IPS DF 6.9 (cell line): ENCODE results near the gene EFCC1.

ENCODE experiments used
- DNase-seq: peaks from one replicate; pipeline ENCODE4 v3.0.0-alpha.2; 2013; ENCODE audit warnings: low read depth, low spot score
- H3K27ac ChIP-seq: one replicate; pipeline ENCODE4 v1.5.1; 2013; ENCODE audit warnings: low read length, control low read depth
- H3K27me3 ChIP-seq: 2 replicates; pipeline ENCODE4 v1.6.1; 2013; ENCODE audit warnings: mild to moderate bottlenecking, low read length; ENCODE audit not compliant: control insufficient read depth, insufficient read depth
- H3K36me3 ChIP-seq: 2 replicates; pipeline ENCODE4 v1.6.1; 2013; ENCODE audit warnings: low read length; ENCODE audit not compliant: control insufficient read depth, insufficient read depth
- H3K4me1 ChIP-seq: 2 replicates; pipeline ENCODE4 v1.6.1; 2013; ENCODE audit warnings: low read length; ENCODE audit not compliant: control insufficient read depth, insufficient read depth
- H3K4me3 ChIP-seq: 2 replicates; pipeline ENCODE4 v1.5.1; 2013; ENCODE audit warnings: mild to moderate bottlenecking, low read length
- H3K9me3 ChIP-seq: 2 replicates; pipeline ENCODE4 v1.6.1; 2013; ENCODE audit warnings: low read length, inconsistent platforms; ENCODE audit not compliant: control insufficient read depth, insufficient read depth
- WGBS: extraction: QIAGEN DNeasy Blood & Tissue Kit; methylation state at CpG from one replicate; pipeline ENCODE4 v1.1.7; 2013; ENCODE audit warnings: mixed read lengths, missing lambda C conversion rate; ENCODE audit not compliant: insufficient read length, insufficient coverage; 5-methylcytosine and 5-hydroxymethylcytosine counted together

The EFCC1 gene

DNA sequence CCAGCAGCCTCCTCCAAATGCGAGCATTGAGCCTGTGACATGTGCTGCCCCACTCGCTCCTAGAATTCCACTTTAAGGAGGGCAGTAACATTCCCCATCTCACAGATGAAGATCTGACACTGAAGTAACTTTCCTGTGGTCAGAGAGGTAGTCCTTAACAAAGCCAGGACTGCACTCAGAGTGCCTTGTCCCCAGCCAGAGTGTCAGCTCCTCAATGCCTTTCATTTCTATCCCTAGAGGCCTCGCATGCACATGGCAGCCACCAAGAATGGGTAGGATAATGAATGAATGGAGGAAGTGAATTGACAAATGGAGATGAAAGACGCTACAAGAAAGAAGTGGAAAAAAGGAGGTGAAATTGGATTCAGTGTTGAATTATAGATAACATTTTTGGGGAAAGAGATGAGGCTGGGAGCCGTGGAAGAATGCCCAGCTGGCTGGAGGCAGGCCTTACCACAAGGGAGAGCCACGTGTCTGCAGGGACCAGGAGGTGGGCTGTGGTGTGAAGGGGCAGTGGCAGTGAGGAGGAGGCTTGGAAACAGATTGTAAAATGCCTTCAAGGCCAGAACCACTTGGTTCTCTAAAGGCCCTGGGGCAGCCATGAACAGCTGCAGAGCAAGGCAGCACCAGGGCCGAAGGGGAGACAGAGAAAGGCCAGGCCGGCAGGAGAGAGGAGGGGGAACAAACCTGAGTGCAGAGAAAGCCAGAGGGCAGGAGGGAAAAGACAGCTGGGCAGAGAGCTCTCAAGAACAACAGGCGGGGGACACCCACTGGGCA, 17.6 kb upstream of the EFCC1 start:
- no peaks in the 10 kb centered on the region for H3K9me3 ChIP-seq
- H3K27me3 ChIP-seq, result no peaks in the 10 kb centered on the region
- no peaks in the 10 kb centered on the region for H3K36me3 ChIP-seq
- WGBS, result no CpG with 5 or more reads among the region's 9 CpGs
- no peak overlapping the region for H3K4me3 ChIP-seq
- H3K27ac ChIP-seq, result no peak overlapping the region
- DNase-seq, result no peak
- no peaks in the 10 kb centered on the region for H3K4me1 ChIP-seq

- no peaks in the 10 kb centered on the region for H3K36me3 ChIP-seq
- WGBS, result no CpG with 5 or more reads among the region's 3 CpGs
- no peak overlapping the region for H3K4me3 ChIP-seq
- H3K27me3 ChIP-seq, result no peaks in the 10 kb centered on the region
- no peaks in the 10 kb centered on the region for H3K4me1 ChIP-seq
- H3K27ac ChIP-seq, result no peak overlapping the region
- H3K9me3 ChIP-seq, result no peaks in the 10 kb centered on the region
- no peak for DNase-seq
Observed at GRCh38 chr3:128984596-128984995, 16.5 kb upstream of the EFCC1 start.

DNA sequence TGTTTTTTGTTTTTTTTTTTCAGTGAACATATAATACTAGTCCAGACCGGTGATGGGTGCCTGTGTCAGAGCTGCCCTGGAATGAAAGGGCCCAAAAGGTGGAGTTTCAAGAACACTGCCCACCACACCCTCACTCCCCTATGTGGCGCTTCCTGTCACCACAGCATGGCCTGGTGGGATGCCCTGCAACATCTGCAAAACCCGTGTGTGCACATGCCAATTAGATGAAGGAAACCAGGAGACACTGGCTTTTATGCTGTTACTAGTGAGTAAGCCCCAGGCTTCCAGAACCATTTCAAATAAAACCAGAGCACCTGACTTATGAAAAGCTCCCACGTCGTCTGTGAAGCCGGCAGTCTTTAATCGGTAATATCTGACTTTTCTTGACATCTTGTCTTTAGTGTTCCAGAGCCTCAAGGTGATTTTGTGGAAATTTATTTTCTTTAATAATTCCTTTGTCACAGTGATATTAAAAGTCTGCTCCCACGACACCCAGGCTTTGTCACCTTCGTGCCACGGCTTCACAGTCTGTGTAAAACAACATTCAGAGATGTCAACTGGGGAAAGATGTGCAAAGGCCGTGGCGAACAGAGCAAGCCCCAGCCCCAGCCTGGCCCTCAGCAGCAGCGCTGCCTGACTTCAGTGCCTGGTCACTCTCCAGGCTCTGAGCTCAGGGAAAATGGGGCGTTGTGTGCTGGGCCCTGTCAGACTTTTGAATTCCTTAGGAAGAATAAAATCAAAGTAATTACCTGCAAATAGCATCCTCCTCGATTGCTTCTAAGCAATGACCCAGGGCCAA, 13.6 kb upstream of the EFCC1 start:
- no peaks in the 10 kb centered on the region for H3K9me3 ChIP-seq
- H3K4me3 ChIP-seq, result no peak overlapping the region
- H3K27ac ChIP-seq, result no peak overlapping the region
- no peaks in the 10 kb centered on the region for H3K4me1 ChIP-seq
- WGBS, result no CpG with 5 or more reads among the region's 15 CpGs
- no peak for DNase-seq
- no peaks in the 10 kb centered on the region for H3K36me3 ChIP-seq
- H3K27me3 ChIP-seq, result no peaks in the 10 kb centered on the region; the same call in 1 of the 2 replicates

- H3K4me1 ChIP-seq, result peaks cover 4% of the 10 kb centered on the region; the same call in 1 of the 2 replicates
- H3K27me3 ChIP-seq, result peaks cover 5% of the 10 kb centered on the region; the same call in 1 of the 2 replicates
- H3K27ac ChIP-seq, result no peak overlapping the region
- H3K4me3 ChIP-seq, result no peak overlapping the region
- WGBS, result no CpG with 5 or more reads among the region's 8 CpGs
- no peaks in the 10 kb centered on the region for H3K9me3 ChIP-seq
- no peaks in the 10 kb centered on the region for H3K36me3 ChIP-seq
- no peak for DNase-seq
Observed at GRCh38 chr3:128988286-128988685, 12.8 kb upstream of the EFCC1 start.

DNA sequence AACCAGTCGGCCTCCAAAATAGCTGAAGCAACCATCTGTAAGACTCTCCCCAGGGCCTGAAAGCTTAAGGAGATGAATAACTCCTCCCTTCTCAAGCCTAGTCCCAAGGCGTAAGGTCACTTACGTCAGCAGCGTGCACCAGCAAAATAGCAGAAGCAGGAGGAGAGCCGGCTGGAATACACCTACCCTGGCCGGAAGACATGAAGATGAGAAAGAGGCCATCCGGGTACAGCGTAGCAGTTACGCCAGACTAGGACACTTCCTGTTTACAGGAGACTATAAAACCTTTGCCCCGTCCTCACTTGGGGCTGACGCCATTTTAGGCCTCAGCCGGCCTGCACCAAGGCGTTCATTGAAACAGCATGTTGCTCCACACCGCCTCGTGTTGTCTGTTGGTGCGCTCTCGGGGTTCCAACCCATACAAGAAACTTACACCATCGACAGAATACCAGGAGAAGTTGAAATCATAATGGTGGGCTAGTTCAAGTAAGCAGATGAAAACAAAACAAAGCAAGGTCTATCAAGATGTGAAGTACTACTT, 9.7 kb upstream of the EFCC1 start:
- Histone ChIP-seq H3K27ac (no peak overlapping the region), H3K4me3 (no peak overlapping the region), H3K4me1 (peaks cover 5% of the 10 kb centered on the region; the same call in 1 of the 2 replicates), H3K36me3 (no peaks in the 10 kb centered on the region), H3K9me3 (no peaks in the 10 kb centered on the region), H3K27me3 (peaks cover 6% of the 10 kb centered on the region; the same call in 1 of the 2 replicates)
- no CpG with 5 or more reads among the region's 18 CpGs for WGBS
- DNase-seq, result no peak

DNA sequence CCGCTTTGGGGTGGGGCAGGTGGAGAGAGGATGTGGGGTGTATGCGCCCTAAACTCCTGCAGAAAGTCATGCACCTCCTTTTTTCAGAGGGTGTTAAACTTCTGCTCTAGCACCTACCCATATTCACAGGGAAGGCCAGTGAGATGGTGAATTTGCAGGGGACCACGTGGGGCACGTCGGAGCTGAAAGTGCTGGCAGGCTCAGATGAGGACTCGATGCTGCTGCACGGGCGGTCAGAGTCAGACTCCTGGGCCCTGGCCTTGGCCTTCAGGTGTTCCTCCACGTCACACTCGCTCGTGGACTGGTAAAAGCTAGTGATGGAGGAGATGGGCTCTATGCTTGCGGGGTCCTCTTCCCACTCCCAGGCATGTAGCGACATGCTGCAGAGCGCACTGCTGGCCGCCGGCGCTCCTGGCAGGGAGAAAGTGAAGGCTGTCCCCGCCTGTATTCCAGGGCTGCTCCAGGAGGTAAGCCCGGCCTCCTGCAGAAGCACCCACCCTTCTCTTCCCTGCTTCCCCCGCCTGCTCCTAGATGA, 8.1 kb upstream of the EFCC1 start:
- Histone ChIP-seq H3K36me3 (no peaks in the 10 kb centered on the region), H3K27me3 (peaks cover 6% of the 10 kb centered on the region; the same call in 1 of the 2 replicates), H3K9me3 (no peaks in the 10 kb centered on the region), H3K27ac (no peak overlapping the region), H3K4me1 (peaks cover 5% of the 10 kb centered on the region; the same call in 1 of the 2 replicates), H3K4me3 (no peak overlapping the region; the same call in 1 of the 2 replicates)
- no peak for DNase-seq
- WGBS, result no CpG with 5 or more reads among the region's 20 CpGs

GRCh38 chr3:128993461-128994172, 7.5 kb upstream of the EFCC1 start, which contains the start of gene CFAP92:
Gene CFAP92, minus strand, starts transcription at chr3:128994076. Its CDS starts 772 bp downstream, at chr3:128993304.
- Histone ChIP-seq H3K27ac (no peak within 1 kb of the TSS), H3K4me1 (peaks cover 5% of the 10 kb centered on the region; the same call in 1 of the 2 replicates), H3K27me3 (peaks cover 6% of the 10 kb centered on the region; the same call in 1 of the 2 replicates), H3K9me3 (no peaks in the 10 kb centered on the region), H3K4me3 (peak within 1 kb of the TSS; percentile 54; the same call in 1 of the 2 replicates), H3K36me3 (no peaks in the 10 kb centered on the region)
- DNase-seq, result no peak
- WGBS, result no CpG with 5 or more reads among the region's 57 CpGs

DNA sequence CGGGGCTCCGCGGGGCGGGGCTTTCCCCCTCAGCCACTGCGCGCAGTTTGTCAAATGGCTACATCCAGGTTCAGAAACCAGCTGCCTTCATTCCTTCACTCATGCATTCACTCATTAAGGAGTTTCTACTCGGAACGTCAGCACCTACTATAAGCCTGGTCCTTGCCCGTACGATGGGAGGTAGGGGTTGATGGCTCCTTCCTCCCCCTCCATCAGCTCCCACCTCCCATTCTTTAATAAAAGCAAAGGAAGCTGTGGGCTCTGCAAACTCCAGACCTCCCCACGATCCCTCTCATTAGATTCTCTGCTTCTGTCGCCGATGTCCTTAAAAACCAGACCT, 7.0 kb upstream of the EFCC1 start:
- H3K9me3 ChIP-seq, result no peaks in the 10 kb centered on the region
- H3K27ac ChIP-seq, result no peak overlapping the region
- H3K27me3 ChIP-seq, result peaks cover 6% of the 10 kb centered on the region; the same call in 1 of the 2 replicates
- H3K4me1 ChIP-seq, result peaks cover 5% of the 10 kb centered on the region; the same call in 1 of the 2 replicates
- no peaks in the 10 kb centered on the region for H3K36me3 ChIP-seq
- no peak for DNase-seq
- WGBS, result no CpG with 5 or more reads among the region's 13 CpGs
- no peak overlapping the region; the same call in 1 of the 2 replicates for H3K4me3 ChIP-seq

DNA sequence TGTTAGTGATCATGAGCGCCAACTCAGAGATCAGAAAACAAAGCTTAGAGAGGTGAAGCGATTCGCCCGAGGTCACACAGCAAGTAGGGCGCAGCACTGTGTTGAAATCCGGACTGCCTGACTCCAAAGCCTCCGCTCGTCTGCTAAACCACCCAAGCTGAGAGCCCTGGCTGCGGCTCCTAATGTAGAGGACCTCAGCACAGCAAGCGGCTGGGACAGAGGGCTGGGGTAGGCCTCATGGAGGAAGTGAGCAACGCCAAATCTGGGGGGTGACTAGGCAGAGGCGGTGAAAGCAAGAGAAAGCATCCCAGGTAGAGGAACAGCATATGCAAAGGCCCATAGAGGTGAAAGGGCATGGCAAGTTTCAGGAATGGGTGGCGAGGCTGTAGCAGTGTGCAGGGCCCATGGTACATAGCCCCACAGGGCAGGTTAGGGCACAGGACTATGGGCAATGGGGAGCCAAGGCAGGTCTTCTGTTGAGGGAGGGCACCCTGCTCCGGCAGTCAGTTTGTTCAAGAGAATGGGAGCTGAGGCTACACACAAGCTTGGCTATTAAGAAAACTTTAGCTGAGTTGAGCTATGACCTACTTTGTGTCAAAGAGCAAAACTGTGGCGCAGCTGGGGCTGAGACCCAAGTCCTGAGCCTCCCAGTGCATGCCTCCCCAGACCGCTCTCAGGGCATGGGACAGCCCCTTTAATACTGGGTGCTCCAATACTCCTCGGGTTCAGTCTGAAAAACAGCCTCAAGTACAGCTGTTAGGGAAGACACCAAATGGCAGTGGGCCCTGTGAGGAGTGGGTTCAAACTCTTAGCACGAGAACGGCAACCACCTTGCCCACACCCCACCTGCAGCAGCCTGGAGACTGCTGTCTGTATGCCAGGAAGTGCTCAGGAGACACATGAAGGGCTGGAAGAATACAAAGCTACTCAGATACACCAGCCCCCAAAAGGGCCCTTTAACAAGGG, 6.2 kb upstream of the EFCC1 start:
- H3K27me3 ChIP-seq, result peaks cover 10% of the 10 kb centered on the region; the same call in 1 of the 2 replicates
- no peak overlapping the region for H3K4me3 ChIP-seq
- no CpG with 5 or more reads among the region's 19 CpGs for WGBS
- H3K36me3 ChIP-seq, result no peaks in the 10 kb centered on the region
- H3K9me3 ChIP-seq, result no peaks in the 10 kb centered on the region
- H3K4me1 ChIP-seq, result peaks cover 5% of the 10 kb centered on the region; the same call in 1 of the 2 replicates
- no peak overlapping the region for H3K27ac ChIP-seq
- no peak for DNase-seq
